CD4-positive, alpha-beta memory T cell (primary cell): Measurements from ENCODE around the gene PHLDB3. TPM values are rescaled to one million over a fixed set of nuclear protein-coding genes. Genes with fewer than 3 reads are reported as not detected.
A peak's percentile ranks its signal among the peaks of the same experiment; 100 is the strongest.
"Not testable (repeated sequence)": the region's sequence is repeated elsewhere in the genome, so short reads cannot be mapped to it uniquely, and the experiment has no call there.

Source experiments
- CTCF ChIA-PET: fragments of 350-600 bp; sonication (Branson Sonifier 250); formaldehyde crosslinking; loops from one replicate; lab custom pipeline; 2021; ENCODE audit warnings: inconsistent platforms; ENCODE audit not compliant: partially characterized antibody; lab: Charles Lee
- POLR2A ChIA-PET: fragments of 350-600 bp; sonication (Branson Sonifier 250); formaldehyde crosslinking; loops from one replicate; lab custom pipeline; 2021; ENCODE audit not compliant: partially characterized antibody; lab: Charles Lee
- DNase-seq, 5 donors: peaks; one replicate each; pipeline versions ENCODE4 v3.0.0 to v3.0.0-alpha.2; 2020 to 2022; ENCODE audit warnings: mixed read lengths in 1 of 5
- H3K27ac ChIP-seq: one replicate; pipeline ENCODE4 v1.7.0; 2013; ENCODE audit warnings: low read depth, low read length
- H3K27me3 ChIP-seq: 2 replicates; pipeline ENCODE4 v1.7.0; 2013; ENCODE audit warnings: mild to moderate bottlenecking, low read length, moderate library complexity; ENCODE audit not compliant: insufficient read depth
- H3K36me3 ChIP-seq: 2 replicates; pipeline ENCODE4 v1.7.0; 2013; ENCODE audit warnings: mild to moderate bottlenecking, low read length, moderate library complexity; ENCODE audit not compliant: insufficient read depth
- H3K4me1 ChIP-seq: 2 replicates; pipeline ENCODE4 v1.7.0; 2013; ENCODE audit warnings: mild to moderate bottlenecking, low read length, moderate library complexity; ENCODE audit not compliant: insufficient read depth
- H3K4me3 ChIP-seq, 2 donors: one replicate each; pipeline ENCODE4 v1.7.0; 2013; ENCODE audit warnings: low read length in 2 of 2, mild to moderate bottlenecking in 1 of 2
- H3K9me3 ChIP-seq, 2 donors: one replicate each; pipeline ENCODE4 v1.7.0; 2013; ENCODE audit warnings: low read length in 2 of 2, control low read depth in 1 of 2; ENCODE audit not compliant: control insufficient read depth in 1 of 2
- H3K27ac Mint-ChIP-seq, 7 donors: one replicate each; pipeline ENCODE4 v1.8.0; 2020 to 2021; ENCODE audit warnings: mixed read lengths in 7 of 7, mild to moderate bottlenecking in 6 of 7, inconsistent platforms in 3 of 7, moderate library complexity in 3 of 7
- H3K27me3 Mint-ChIP-seq, 2 donors: one replicate each; pipeline ENCODE4 v1.8.0; 2020 to 2021; ENCODE audit warnings: mixed read lengths in 2 of 2
- H3K36me3 Mint-ChIP-seq, 2 donors: one replicate each; pipeline ENCODE4 v1.8.0; 2020 to 2021; ENCODE audit warnings: mixed read lengths in 2 of 2, inconsistent platforms in 1 of 2, mild to moderate bottlenecking in 1 of 2
- H3K4me1 Mint-ChIP-seq, 4 donors: one replicate each; pipeline ENCODE4 v1.8.0; 2020 to 2021; ENCODE audit warnings: mixed read lengths in 4 of 4, mild to moderate bottlenecking in 1 of 4
- H3K4me3 Mint-ChIP-seq, 8 donors: one replicate each; pipeline ENCODE4 v1.8.0; 2020 to 2021; ENCODE audit warnings: mixed read lengths in 8 of 8, mild to moderate bottlenecking in 7 of 8, moderate library complexity in 6 of 8, inconsistent platforms in 3 of 8
- H3K9me3 Mint-ChIP-seq, 8 donors: one replicate each; pipeline ENCODE4 v1.8.0; 2020 to 2021; ENCODE audit warnings: mixed read lengths in 8 of 8, mild to moderate bottlenecking in 5 of 8, inconsistent platforms in 3 of 8, moderate library complexity in 1 of 8
- intact Hi-C: fragments of 100-400 bp; cut with micrococcal nuclease; formaldehyde crosslinking; loops from one replicate; pipeline ENCODE4 v1.15.1; 2023
- polyA plus RNA-seq, 2 donors: library from polyadenylated mRNA; unstranded; fragments of 300-500 nt; fragmentation: Illumina TruSeq; gene quantifications; one replicate each; pipeline ENCODE4 v1.2.3, GENCODE V29; 2021
- total RNA-seq, 2 experiments: library from RNA; stranded (reverse); gene quantifications; one replicate each; pipeline ENCODE4 v1.2.3, GENCODE V29; 2021

Gene PHLDB3
- total and polyA plus RNA-seq, 4 experiments from 2014 or later: 1.3 to 47.3 (median 21.2) TPM

GRCh38 chr19:43438291-43439031, 66.1 kb downstream of the PHLDB3 start:
- Mint-ChIP-seq H3K27ac (peak overlapping the region; percentile 95 to 98 (median 96)), H3K27me3 (no peaks in the 10 kb centered on the region), H3K4me3 (peak overlapping the region in 6 of 8 donors; percentile 13 to 61 (median 52)), H3K4me1 (peaks cover 35 to 66% (median 47%) of the 10 kb centered on the region in 4 donors), H3K9me3 (peaks cover 0 to 2% (median 0%) of the 10 kb centered on the region in 8 donors), H3K36me3 (no peaks in the 10 kb centered on the region)
- Histone ChIP-seq H3K27ac (peak overlapping the region; percentile 75), H3K36me3 (no peaks in the 10 kb centered on the region), H3K27me3 (no peaks in the 10 kb centered on the region), H3K4me1 (peaks cover 44% of the 10 kb centered on the region), H3K9me3 (no peaks in the 10 kb centered on the region), H3K4me3 (peak overlapping the region in 1 of 2 donors; percentile 38)
- CTCF ChIA-PET: interaction anchor here (1.0 to 21.7 kb wide), 9 partner anchors 8 to 156 kb away, joined by 3 to 835 read pairs (median 17); partner anchors contain the start of genes ETHE1 and ZNF575
- peak in 2 of 5 donors; percentile 12 to 50 for DNase-seq
- POLR2A ChIA-PET: interaction anchor here (0.7 to 3.7 kb wide), 26 partner anchors 8 to 1739 kb away, joined by 3 to 76 read pairs (median 6); partner anchors contain the start of genes IRGQ, KCNN4, LYPD3 and PHLDB3
- intact Hi-C loops: loop anchor here (2.0 to 5.0 kb wide), 2 partner anchors 39 to 156 kb away; no protein-coding TSS in a partner anchor

- peak overlapping the region in 4 of 8 donors; percentile 26 to 66 (median 46) for H3K4me3 Mint-ChIP-seq
- H3K4me1 Mint-ChIP-seq: peaks cover 39 to 68% (median 54%) of the 10 kb centered on the region in 4 donors
- Histone ChIP-seq H3K27ac (peak overlapping the region; percentile 34), H3K27me3 (no peaks in the 10 kb centered on the region), H3K9me3 (no peaks in the 10 kb centered on the region), H3K4me1 (peaks cover 51% of the 10 kb centered on the region), H3K36me3 (no peaks in the 10 kb centered on the region), H3K4me3 (no peak overlapping the region)
- CTCF ChIA-PET: interaction anchor here (2.8 to 21.7 kb wide), 4 partner anchors 10 to 90 kb away, joined by 17 to 835 read pairs (median 222); partner anchors contain the start of genes ETHE1 and ZNF575
- no peak for DNase-seq
- H3K27ac Mint-ChIP-seq: peak overlapping the region; percentile 91 to 97 (median 94)
- H3K36me3 Mint-ChIP-seq: no peaks in the 10 kb centered on the region
- peaks cover 0 to 2% (median 0%) of the 10 kb centered on the region in 8 donors for H3K9me3 Mint-ChIP-seq
- POLR2A ChIA-PET: interaction anchor here (0.8 to 3.7 kb wide), 8 partner anchors 10 to 95 kb away, joined by 3 to 76 read pairs (median 20); partner anchors contain the start of genes LYPD3 and ZNF575
- no peaks in the 10 kb centered on the region for H3K27me3 Mint-ChIP-seq
- intact Hi-C loops: loop anchor here (2.0 to 5.0 kb wide), 2 partner anchors 40 to 157 kb away; no protein-coding TSS in a partner anchor
These were observed 66.8 kb downstream of the PHLDB3 start for GRCh38 chr19:43437712-43438111.

GRCh38 chr19:43437284-43437683, 67.3 kb downstream of the PHLDB3 start:
- ChIA-PET POLR2A (interaction anchor here (0.8 to 3.5 kb wide), 6 partner anchors 11 to 96 kb away, joined by 3 to 36 read pairs (median 10); partner anchors contain the start of gene ZNF575), CTCF (interaction anchor here (2.0 to 21.7 kb wide), 5 partner anchors 11 to 157 kb away, joined by 8 to 835 read pairs (median 30); partner anchors contain the start of genes ETHE1 and ZNF575)
- H3K36me3 Mint-ChIP-seq, H3K4me3 ChIP-seq, H3K9me3 Mint-ChIP-seq, H3K27me3 Mint-ChIP-seq, H3K36me3 ChIP-seq, H3K9me3 ChIP-seq, H3K27me3 ChIP-seq: not testable (repeated sequence)
- Mint-ChIP-seq H3K27ac (peak overlapping the region; percentile 91 to 97 (median 94)), H3K4me1 (peaks cover 41 to 71% (median 57%) of the 10 kb centered on the region in 4 donors), H3K4me3 (peak overlapping the region in 6 of 8 donors; percentile 32 to 66 (median 52))
- intact Hi-C loops: loop anchor here (5.0 kb wide), 1 partner anchor 40 kb away; no protein-coding TSS in a partner anchor
- peaks cover 54% of the 10 kb centered on the region for H3K4me1 ChIP-seq
- DNase-seq: peak in 3 of 5 donors; percentile 19 to 53 (median 35)
- peak overlapping the region; percentile 34 for H3K27ac ChIP-seq

GRCh38 chr19:43435775-43436174, 68.8 kb downstream of the PHLDB3 start:
- Mint-ChIP-seq H3K4me1 (peaks cover 42 to 65% (median 55%) of the 10 kb centered on the region in 4 donors), H3K27ac (peak overlapping the region; percentile 77 to 95 (median 88)), H3K4me3 (peak overlapping the region in 2 of 8 donors; percentile 46 to 70), H3K27me3 (no peaks in the 10 kb centered on the region), H3K9me3 (peaks cover 0 to 2% (median 0%) of the 10 kb centered on the region in 8 donors), H3K36me3 (no peaks in the 10 kb centered on the region)
- ChIA-PET CTCF (interaction anchor here (2.0 to 21.7 kb wide), 3 partner anchors 12 to 159 kb away, joined by 8 to 835 read pairs (median 413); partner anchors contain the start of genes ETHE1 and ZNF575), POLR2A (interaction anchor here (0.7 to 3.5 kb wide), 4 partner anchors 11 to 265 kb away, joined by 3 to 16 read pairs (median 8); no protein-coding TSS in a partner anchor)
- H3K9me3 ChIP-seq: no peaks in the 10 kb centered on the region
- intact Hi-C loops: loop anchor here (5.0 kb wide), 1 partner anchor 42 kb away; no protein-coding TSS in a partner anchor
- no peaks in the 10 kb centered on the region for H3K27me3 ChIP-seq
- H3K4me1 ChIP-seq: peaks cover 56% of the 10 kb centered on the region
- no peak overlapping the region for H3K27ac ChIP-seq
- no peak overlapping the region for H3K4me3 ChIP-seq
- H3K36me3 ChIP-seq: no peaks in the 10 kb centered on the region
- no peak for DNase-seq

DNA sequence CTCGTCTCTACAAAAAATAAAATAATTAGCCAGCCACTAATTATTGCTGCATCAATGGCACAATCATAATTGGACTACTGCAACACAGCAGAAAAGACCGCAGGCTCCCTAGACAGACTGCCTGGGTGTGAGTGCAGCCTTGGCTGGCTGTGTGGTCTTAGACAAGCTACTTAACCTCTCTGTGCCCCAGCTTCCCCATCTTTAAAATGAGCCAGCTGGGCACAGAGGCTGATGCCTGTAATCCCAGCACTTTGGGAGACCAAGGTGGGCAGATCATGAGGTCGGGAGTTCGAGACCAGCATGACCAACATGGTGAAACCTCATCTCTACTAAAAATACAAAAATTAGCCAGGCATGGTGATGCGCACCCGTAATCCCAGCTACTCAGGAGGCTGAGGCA, 70.9 kb downstream of the PHLDB3 start:
- H3K4me1 ChIP-seq: peaks cover 47% of the 10 kb centered on the region
- H3K4me1 Mint-ChIP-seq: peaks cover 39 to 47% (median 43%) of the 10 kb centered on the region in 4 donors

DNA sequence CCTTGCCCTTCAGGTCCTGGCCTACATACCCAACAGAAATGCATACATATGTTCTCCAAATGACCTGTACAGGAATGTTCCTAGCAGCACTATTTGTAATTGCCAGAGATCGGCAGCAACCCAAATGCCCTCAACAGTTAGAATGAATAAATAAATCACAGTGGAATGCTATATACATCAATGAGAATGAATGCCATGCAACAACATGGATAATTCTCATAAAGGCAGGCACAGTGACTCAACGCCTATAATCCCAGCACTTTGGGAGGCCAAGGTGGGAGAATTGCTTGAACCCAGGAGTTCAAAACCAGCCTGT, 71.2 kb downstream of the PHLDB3 start:
- ChIA-PET POLR2A (interaction anchor here (1.2 to 3.0 kb wide), 4 partner anchors 14 to 86 kb away, joined by 8 to 23 read pairs (median 16); partner anchors contain the start of gene PHLDB3), CTCF (interaction anchor here (1.0 to 21.7 kb wide), 6 partner anchors 10 to 163 kb away, joined by 3 to 835 read pairs (median 4); partner anchors contain the start of genes ETHE1, IRGQ, ZNF575 and ZNF576)
- H3K4me1 Mint-ChIP-seq: peaks cover 38 to 43% (median 40%) of the 10 kb centered on the region in 4 donors
- Histone ChIP-seq H3K36me3 (no peaks in the 10 kb centered on the region), H3K27me3 (no peaks in the 10 kb centered on the region), H3K4me1 (peaks cover 44% of the 10 kb centered on the region), H3K27ac (no peak overlapping the region), H3K9me3 (no peaks in the 10 kb centered on the region), H3K4me3 (no peak overlapping the region)
- intact Hi-C loops: loop anchor here (1.0 kb wide), 2 partner anchors 14 to 86 kb away; no protein-coding TSS in a partner anchor
- H3K4me3 Mint-ChIP-seq: no peak overlapping the region
- H3K27ac Mint-ChIP-seq: peak overlapping the region in 5 of 7 donors; percentile 54 to 84 (median 68)
- H3K27me3 Mint-ChIP-seq: no peaks in the 10 kb centered on the region
- peaks cover 0 to 2% (median 0%) of the 10 kb centered on the region in 8 donors for H3K9me3 Mint-ChIP-seq
- no peaks in the 10 kb centered on the region for H3K36me3 Mint-ChIP-seq
- no peak for DNase-seq

More for the DNA sequence above, 70.9 kb downstream of the PHLDB3 start:
- Histone ChIP-seq H3K9me3 (no peaks in the 10 kb centered on the region), H3K36me3 (no peaks in the 10 kb centered on the region), H3K27ac (no peak overlapping the region), H3K4me3 (no peak overlapping the region), H3K27me3 (no peaks in the 10 kb centered on the region)
- H3K27me3 Mint-ChIP-seq: no peaks in the 10 kb centered on the region
- ChIA-PET POLR2A (interaction anchor here (0.8 to 3.0 kb wide), 4 partner anchors 13 to 100 kb away, joined by 3 to 16 read pairs (median 6); partner anchors contain the start of genes PHLDB3 and ZNF575), CTCF (interaction anchor here (0.9 to 21.7 kb wide), 4 partner anchors 14 to 94 kb away, joined by 3 to 835 read pairs (median 208); partner anchors contain the start of genes ETHE1 and ZNF575)
- H3K27ac Mint-ChIP-seq: peak overlapping the region in 2 of 7 donors; percentile 23 to 54
- no peak overlapping the region for H3K4me3 Mint-ChIP-seq
- H3K36me3 Mint-ChIP-seq: no peaks in the 10 kb centered on the region
- intact Hi-C loops: loop anchor here (1.0 kb wide), 2 partner anchors 14 to 86 kb away; no protein-coding TSS in a partner anchor
- DNase-seq: no peak
- peaks cover 0 to 2% (median 0%) of the 10 kb centered on the region in 8 donors for H3K9me3 Mint-ChIP-seq
